ENCODE results near the gene ZBTB8B.

ZBTB8B gene

DNA sequence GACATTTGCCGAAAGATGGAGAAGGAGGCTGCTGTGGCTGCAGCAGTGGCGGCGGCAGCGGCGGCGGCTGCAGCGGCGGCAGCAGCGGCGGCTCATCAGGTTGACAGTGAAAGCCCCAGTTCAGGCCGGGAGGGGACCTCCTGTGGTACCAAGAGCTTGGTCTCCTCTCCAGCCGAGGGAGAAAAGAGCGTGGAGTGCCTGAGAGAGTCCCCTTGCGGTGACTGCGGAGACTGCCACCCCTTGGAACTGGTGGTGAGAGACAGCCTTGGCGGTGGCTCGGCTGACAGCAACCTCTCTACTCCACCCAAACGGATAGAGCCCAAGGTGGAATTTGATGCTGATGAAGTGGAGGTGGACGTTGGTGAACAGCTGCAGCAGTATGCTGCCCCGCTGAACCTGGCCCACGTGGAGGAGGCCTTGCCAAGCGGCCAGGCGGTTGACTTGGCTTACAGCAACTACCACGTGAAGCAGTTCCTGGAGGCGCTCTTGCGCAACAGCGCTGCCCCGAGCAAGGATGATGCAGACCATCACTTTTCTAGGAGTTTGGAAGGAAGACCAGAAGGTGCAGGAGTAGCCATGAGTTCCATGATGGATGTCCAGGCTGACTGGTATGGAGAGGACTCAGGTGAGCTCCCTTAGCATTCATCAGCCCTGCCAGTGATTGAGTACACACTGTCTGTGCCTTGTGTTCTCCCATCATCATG is 6.3 kb downstream of the ZBTB8B start:
- H3K9me3 ChIP-seq (ENCODE audit: control insufficient read depth, insufficient read depth, low read depth, low read length): no peaks in the 10 kb centered on the region
- peaks cover 0 to 12% of the 10 kb centered on the region in 2 experiments; a peak in 2 of 3 replicates for H3K36me3 ChIP-seq (ENCODE audit: control insufficient read depth in 2 of 2, insufficient read depth in 1 of 2, low read length in 2 of 2)
- H3K27ac ChIP-seq (ENCODE audit: extremely low read depth, low read depth, low read length): no peak overlapping the region
- TF ChIP-seq, protein P1, sequence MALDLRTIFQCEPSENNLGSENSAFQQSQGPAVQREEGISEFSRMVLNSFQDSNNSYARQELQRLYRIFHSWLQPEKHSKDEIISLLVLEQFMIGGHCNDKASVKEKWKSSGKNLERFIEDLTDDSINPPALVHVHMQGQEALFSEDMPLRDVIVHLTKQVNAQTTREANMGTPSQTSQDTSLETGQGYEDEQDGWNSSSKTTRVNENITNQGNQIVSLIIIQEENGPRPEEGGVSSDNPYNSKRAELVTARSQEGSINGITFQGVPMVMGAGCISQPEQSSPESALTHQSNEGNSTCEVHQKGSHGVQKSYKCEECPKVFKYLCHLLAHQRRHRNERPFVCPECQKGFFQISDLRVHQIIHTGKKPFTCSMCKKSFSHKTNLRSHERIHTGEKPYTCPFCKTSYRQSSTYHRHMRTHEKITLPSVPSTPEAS (tag by site-specific recombination; IDR thresholded peaks at IDR 0.05): no peak
- no peak for TF ChIP-seq ZNF626 (tag by site-specific recombination; IDR thresholded peaks at IDR 0.05)
- TF ChIP-seq SETDB1 (IDR thresholded peaks at IDR 0.05; ENCODE audit: insufficient read length, low read length): no peak
- TF ChIP-seq ZNF223 (tag by site-specific recombination; IDR thresholded peaks at IDR 0.05): no peak
- TF ChIP-seq ZNF555 (tag by site-specific recombination; conservative IDR thresholded peaks at IDR 0.05): no peak
- no peak for TF ChIP-seq ZBTB20 (tag by site-specific recombination; IDR thresholded peaks at IDR 0.05)
- no peak for TF ChIP-seq ZNF660 (tag by site-specific recombination; IDR thresholded peaks at IDR 0.05)
- TF ChIP-seq ZNF292 (tag by site-specific recombination; IDR thresholded peaks at IDR 0.05; ENCODE audit: borderline replicate concordance, low read depth): no peak
- TF ChIP-seq, protein P2, sequence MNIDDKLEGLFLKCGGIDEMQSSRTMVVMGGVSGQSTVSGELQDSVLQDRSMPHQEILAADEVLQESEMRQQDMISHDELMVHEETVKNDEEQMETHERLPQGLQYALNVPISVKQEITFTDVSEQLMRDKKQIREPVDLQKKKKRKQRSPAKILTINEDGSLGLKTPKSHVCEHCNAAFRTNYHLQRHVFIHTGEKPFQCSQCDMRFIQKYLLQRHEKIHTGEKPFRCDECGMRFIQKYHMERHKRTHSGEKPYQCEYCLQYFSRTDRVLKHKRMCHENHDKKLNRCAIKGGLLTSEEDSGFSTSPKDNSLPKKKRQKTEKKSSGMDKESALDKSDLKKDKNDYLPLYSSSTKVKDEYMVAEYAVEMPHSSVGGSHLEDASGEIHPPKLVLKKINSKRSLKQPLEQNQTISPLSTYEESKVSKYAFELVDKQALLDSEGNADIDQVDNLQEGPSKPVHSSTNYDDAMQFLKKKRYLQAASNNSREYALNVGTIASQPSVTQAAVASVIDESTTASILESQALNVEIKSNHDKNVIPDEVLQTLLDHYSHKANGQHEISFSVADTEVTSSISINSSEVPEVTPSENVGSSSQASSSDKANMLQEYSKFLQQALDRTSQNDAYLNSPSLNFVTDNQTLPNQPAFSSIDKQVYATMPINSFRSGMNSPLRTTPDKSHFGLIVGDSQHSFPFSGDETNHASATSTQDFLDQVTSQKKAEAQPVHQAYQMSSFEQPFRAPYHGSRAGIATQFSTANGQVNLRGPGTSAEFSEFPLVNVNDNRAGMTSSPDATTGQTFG (tag by site-specific recombination; IDR thresholded peaks at IDR 0.05; ENCODE audit: borderline replicate concordance): no peak
- TF ChIP-seq, protein P3, sequence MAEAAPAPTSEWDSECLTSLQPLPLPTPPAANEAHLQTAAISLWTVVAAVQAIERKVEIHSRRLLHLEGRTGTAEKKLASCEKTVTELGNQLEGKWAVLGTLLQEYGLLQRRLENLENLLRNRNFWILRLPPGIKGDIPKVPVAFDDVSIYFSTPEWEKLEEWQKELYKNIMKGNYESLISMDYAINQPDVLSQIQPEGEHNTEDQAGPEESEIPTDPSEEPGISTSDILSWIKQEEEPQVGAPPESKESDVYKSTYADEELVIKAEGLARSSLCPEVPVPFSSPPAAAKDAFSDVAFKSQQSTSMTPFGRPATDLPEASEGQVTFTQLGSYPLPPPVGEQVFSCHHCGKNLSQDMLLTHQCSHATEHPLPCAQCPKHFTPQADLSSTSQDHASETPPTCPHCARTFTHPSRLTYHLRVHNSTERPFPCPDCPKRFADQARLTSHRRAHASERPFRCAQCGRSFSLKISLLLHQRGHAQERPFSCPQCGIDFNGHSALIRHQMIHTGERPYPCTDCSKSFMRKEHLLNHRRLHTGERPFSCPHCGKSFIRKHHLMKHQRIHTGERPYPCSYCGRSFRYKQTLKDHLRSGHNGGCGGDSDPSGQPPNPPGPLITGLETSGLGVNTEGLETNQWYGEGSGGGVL (tag by site-specific recombination; IDR thresholded peaks at IDR 0.05): no peak
- TF ChIP-seq ZNF184 (tag by site-specific recombination; IDR thresholded peaks at IDR 0.05): no peak
- no peak for TF ChIP-seq ZNF548 (tag by site-specific recombination; IDR thresholded peaks at IDR 0.05)
- TF ChIP-seq, protein P4, sequence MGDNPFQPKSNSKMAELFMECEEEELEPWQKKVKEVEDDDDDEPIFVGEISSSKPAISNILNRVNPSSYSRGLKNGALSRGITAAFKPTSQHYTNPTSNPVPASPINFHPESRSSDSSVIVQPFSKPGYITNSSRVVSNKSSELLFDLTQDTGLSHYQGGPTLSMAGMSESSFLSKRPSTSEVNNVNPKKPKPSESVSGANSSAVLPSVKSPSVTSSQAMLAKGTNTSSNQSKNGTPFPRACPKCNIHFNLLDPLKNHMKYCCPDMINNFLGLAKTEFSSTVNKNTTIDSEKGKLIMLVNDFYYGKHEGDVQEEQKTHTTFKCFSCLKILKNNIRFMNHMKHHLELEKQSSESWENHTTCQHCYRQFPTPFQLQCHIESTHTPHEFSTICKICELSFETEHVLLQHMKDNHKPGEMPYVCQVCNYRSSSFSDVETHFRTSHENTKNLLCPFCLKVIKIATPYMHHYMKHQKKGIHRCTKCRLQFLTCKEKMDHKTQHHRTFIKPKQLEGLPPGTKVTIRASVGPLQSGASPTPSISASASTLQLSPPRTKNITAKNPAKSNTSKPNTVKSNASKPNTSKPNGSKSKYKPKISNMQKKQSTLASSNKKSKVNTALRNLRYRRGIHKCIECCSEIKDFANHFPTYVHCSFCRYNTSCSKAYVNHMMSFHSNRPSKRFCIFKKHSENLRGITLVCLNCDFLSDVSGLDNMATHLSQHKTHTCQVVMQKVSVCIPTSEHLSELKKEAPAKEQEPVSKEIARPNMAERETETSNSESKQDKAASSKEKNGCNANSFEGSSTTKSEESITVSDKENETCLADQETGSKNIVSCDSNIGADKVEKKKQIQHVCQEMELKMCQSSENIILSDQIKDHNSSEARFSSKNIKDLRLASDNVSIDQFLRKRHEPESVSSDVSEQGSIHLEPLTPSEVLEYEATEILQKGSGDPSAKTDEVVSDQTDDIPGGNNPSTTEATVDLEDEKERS (tag by site-specific recombination; IDR thresholded peaks at IDR 0.05): no peak
- TF ChIP-seq TCF7L2 (IDR thresholded peaks at IDR 0.05; ENCODE audit: borderline replicate concordance, low read depth, low read length): no peak
- no peak for TF ChIP-seq ZNF701 (tag by site-specific recombination; IDR thresholded peaks at IDR 0.05)
- TF ChIP-seq ZNF621 (tag by site-specific recombination; IDR thresholded peaks at IDR 0.05): no peak
- POLR2A ChIA-PET: no interaction called here
- no peak overlapping the region for H3K4me3 ChIP-seq (ENCODE audit: low read depth, low read length)
- H3K4me1 ChIP-seq (ENCODE audit: control insufficient read depth, insufficient read depth, low read length): peaks cover 4% of the 10 kb centered on the region
- CTCF ChIA-PET: interaction anchor here (0.6 kb wide), 1 partner anchor 201 kb away, joined by 3 read pairs; no protein-coding TSS in a partner anchor

Data from HEK293 (cell line).